GM18517 (cell line): Measurements from ENCODE around the gene CSF1.

Source experiments
- ATAC-seq: cut with Tn5 transposase; IDR thresholded peaks from one replicate; pipeline ENCODE4 v1.9.1; 2021; ENCODE audit warnings: mild to moderate bottlenecking, moderate library complexity; ENCODE audit not compliant: unreplicated experiment

Gene CSF1

DNA sequence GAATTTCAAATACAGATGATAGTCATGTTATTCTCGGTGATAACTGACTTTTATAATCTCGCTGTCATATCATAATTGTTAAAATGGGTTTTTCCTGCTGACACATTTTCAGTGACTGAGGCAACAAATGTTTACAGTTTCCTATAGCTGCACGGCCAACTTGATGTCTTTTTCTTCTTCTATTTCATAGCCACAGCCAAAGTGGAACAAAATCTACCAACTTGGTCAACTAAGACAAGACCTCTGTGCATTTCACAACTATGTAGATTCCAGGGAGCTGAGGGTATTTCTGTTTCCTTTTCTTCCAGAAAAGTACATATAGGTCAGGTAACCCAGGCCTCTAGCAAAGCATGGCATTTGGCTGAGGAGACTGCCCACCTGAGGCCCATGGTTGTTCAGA, 63.5 kb downstream of the CSF1 start:
- ATAC-seq, result no peak

DNA sequence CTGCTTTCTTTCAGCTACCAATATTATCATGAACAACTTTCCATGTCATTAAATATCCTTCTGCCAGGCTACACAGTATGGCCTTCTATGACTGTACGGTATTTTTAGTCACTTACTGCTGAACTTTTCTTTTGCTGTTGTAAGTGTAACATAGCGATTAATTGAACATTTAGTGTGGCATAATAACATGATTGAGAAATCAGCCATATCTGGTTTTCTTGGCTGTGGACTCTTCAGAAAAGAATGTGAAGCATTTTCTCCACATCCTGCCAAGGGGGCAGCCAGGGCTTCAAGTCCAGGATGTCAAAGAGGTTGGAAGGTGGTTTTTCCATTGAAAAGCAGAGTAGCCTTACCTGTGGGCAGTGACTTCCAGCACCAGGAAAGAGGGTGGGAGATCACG, 65.1 kb downstream of the CSF1 start:
- no peak for ATAC-seq

DNA sequence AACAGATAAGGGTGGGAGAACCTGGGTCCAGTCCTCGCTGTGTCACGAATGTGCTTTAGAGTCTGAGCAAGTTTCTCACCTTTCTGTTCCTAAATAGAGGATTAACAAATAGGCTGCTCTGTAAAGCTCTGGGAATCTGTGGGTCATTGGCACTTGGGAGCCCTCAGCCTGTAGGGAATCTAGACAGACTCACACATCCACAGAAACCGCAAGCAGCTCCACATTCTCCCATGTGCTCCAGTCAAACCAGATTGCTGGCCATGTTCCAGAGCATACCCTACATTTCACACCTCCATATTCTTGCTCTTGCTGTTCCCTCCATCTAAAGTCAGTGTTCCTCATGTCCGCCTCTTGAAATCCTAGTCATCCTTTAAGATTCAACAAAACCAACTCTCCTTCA, 66.1 kb downstream of the CSF1 start:
- no peak for ATAC-seq

DNA sequence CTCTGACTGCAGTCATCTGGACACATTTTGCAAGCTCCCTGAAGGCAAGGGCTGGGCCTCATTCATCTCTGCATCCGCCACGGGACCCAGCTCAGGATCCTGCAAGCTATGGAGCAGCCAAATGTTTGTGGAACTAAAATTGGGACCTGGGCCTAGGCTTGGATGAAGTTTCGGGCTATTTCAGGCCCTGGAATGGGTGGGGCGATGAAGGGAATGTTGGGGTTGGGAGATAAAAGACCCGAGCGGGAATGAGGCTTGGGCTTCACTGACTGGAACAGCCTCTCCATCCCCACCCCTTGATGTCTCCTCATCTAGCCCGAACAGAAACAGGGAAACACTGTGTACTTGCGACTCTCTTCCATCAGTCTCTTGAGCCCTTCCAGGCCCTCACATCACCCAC, 66.6 kb downstream of the CSF1 start:
- ATAC-seq, result no peak

DNA sequence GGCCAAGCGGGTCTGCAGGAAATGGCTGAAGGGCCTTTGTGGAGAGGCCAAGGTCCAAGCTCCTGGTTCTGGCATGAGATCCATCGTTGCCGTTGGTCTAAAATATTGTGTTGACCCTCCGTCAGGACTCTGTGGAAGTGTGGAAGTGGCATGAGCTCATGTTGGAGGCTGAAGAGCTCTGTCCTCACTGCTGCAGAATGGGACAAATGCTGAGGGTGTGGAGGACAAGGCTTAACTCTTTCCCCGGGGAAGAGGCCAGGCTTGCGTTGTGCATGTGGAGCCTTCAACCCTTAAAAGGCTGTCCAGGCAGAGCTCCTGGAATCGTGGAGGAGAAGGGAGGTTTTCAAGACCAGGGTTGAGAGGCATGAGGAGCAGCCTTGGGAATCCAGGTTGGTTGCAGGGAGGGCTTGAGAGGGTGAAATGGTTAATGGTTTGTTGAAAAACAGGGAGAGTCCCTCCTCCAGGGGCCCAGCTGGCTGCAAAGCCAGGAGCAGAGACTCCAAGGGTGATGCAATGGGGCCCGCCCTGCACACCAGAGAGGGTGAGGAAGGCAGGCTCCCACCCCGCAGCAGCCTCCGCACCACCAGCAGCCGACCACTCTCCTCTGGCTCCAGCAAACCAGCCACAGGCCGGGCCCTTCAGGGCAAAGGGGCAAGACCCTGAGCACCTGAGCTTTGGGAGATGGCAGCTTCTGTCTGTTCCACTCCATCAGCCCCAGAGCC, 67.2 kb downstream of the CSF1 start:
- no peak for ATAC-seq

DNA sequence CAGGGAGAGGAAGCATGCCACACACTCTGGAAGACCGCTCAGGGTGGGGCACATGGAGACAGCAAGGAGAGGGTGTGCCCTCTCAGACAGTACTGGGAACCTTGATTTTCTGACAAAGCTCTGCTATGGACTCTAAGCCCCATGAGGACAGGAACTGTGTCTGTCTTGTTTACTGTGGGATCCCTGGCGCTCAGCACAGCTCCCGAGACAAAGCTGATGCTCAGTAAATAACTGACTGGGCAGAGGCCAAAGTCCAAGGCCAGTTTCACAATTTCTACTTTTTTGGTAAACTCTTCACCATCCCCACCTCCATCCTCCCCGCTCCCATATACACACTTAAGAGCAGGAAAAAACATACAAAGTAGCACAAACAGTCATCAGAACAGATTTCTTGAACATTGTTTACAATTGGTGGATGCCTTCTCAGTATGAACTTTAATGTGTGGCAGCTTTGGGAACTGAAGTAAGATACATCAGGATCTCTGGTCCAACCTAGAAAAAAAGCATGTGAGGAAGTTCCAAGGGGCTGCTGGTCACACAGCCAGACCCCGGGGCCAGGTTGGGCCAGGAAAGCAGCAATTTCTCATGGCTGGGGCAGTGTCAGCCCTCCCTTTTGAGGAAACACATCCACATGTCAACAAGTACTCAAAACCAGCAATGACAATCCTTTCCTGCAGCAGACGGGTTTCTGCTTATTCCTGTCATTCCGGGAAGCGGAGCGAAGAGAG, 68.3 kb downstream of the CSF1 start:
- no peak for ATAC-seq

DNA sequence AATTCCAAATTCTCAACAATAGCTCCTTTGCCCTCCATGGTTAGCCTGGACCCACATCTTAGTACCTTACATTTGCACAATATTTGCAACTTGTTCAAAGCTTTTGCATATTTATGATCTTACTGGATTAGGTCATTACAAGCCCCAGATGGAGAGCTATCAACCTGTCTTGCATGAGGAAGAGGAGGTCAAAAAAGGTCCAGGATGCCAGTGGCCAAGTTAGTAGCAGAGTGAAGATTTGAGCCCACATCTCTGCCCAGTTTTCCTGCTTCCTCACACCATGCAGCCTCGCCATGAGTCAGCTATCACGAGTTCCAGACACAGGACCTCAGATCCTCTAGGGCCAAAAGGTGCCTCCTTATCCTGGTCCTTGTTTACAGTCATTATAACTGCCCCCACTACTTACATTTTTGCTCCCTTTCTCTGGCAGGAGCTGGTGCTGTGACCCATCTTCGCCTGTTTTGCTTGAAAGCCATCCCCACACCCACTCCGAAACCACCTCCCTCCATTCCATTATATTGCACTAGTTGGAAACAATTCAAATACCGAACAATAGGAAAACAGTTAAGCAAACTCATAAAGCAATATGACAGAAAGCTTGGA, 68.9 kb downstream of the CSF1 start:
- ATAC-seq, result no peak
